Measurements from ENCODE around the gene RPS2. TPM values are rescaled to one million over a fixed set of nuclear protein-coding genes. Genes with fewer than 3 reads are reported as not detected.

The RPS2 gene
- total RNA-seq, 2 experiments from 2014 or later, result 2,564 to 2,882 TPM

GRCh38 chr16:1983544-1984346 lies 19.1 kb upstream of the RPS2 start, which contains the start of gene GFER:
Gene GFER (plus strand): TSS chr16:1984193. CDS start chr16:1984219, 26 bp downstream.
- Mint-ChIP-seq H3K36me3 (ENCODE audit: low read depth) (peaks cover 6% of the 10 kb centered on the region), H3K9me3 (no peaks in the 10 kb centered on the region), H3K4me1 (peaks cover 18% of the 10 kb centered on the region), H3K4me3 (peak within 1 kb of the TSS; percentile 80), H3K27ac (peak within 1 kb of the TSS; percentile 74), H3K27me3 (peaks cover 37% of the 10 kb centered on the region)
- peak; percentile 64 for DNase-seq
- POLR2A ChIA-PET, result interaction anchor here (0.6 kb wide), 1 partner anchor 19 kb away, joined by 4 read pairs; the partner anchor contains the start of gene RPS2
- CTCF ChIA-PET, result interaction anchor here (1.0 to 1.4 kb wide), 3 partner anchors 11 to 19 kb away, joined by 3 to 7 read pairs (median 4); partner anchors contain the start of gene RPS2

- Mint-ChIP-seq H3K4me1 (peaks cover 16% of the 10 kb centered on the region), H3K27ac (peak overlapping the region; percentile 73), H3K4me3 (peak overlapping the region; percentile 80), H3K27me3 (peaks cover 33% of the 10 kb centered on the region), H3K36me3 (ENCODE audit: low read depth) (peaks cover 6% of the 10 kb centered on the region), H3K9me3 (no peaks in the 10 kb centered on the region)
- CTCF ChIA-PET, result interaction anchor here (1.0 to 1.4 kb wide), 3 partner anchors 11 to 157 kb away, joined by 3 to 4 read pairs (median 3); partner anchors contain the start of gene TBL3
- DNase-seq, result no peak
- POLR2A ChIA-PET, result no interaction called here
Measured at GRCh38 chr16:1982991-1983543, 18.4 kb upstream of the RPS2 start.

- Mint-ChIP-seq H3K36me3 (ENCODE audit: low read depth) (peaks cover 6% of the 10 kb centered on the region), H3K4me3 (no peak overlapping the region), H3K27ac (peak overlapping the region; percentile 31), H3K27me3 (peaks cover 31% of the 10 kb centered on the region), H3K4me1 (peaks cover 16% of the 10 kb centered on the region), H3K9me3 (no peaks in the 10 kb centered on the region)
- no peak for DNase-seq
- ChIA-PET POLR2A (no interaction called here), CTCF (interaction anchor here (0.9 to 2.0 kb wide), 4 partner anchors 10 to 158 kb away, joined by 3 to 7 read pairs (median 4); partner anchors contain the start of genes MSRB1 and TBL3)
Measured at GRCh38 chr16:1982013-1982433, 17.4 kb upstream of the RPS2 start.

GRCh38 chr16:1981398-1981836 lies 16.8 kb upstream of the RPS2 start, which contains the start of gene NOXO1:
Gene NOXO1 (minus strand): TSS chr16:1981469. CDS start chr16:1981179, 290 bp downstream.
- CTCF ChIA-PET, result interaction anchor here (0.7 to 2.0 kb wide), 5 partner anchors 10 to 299 kb away, joined by 3 to 7 read pairs (median 5); partner anchors contain the start of genes MSRB1 and TBL3
- H3K36me3 Mint-ChIP-seq (ENCODE audit: low read depth), result peaks cover 2% of the 10 kb centered on the region
- no peak within 1 kb of the TSS for H3K4me3 Mint-ChIP-seq
- peak within 1 kb of the TSS; percentile 31 for H3K27ac Mint-ChIP-seq
- H3K4me1 Mint-ChIP-seq, result peaks cover 16% of the 10 kb centered on the region
- DNase-seq, result no peak
- no peaks in the 10 kb centered on the region for H3K9me3 Mint-ChIP-seq
- POLR2A ChIA-PET, result no interaction called here
- H3K27me3 Mint-ChIP-seq, result peaks cover 31% of the 10 kb centered on the region

GRCh38 chr16:1980770-1981087 lies 16.1 kb upstream of the RPS2 start:
- Mint-ChIP-seq H3K27ac (no peak overlapping the region), H3K4me3 (no peak overlapping the region), H3K4me1 (peaks cover 16% of the 10 kb centered on the region), H3K27me3 (peaks cover 31% of the 10 kb centered on the region), H3K36me3 (ENCODE audit: low read depth) (peaks cover 6% of the 10 kb centered on the region), H3K9me3 (no peaks in the 10 kb centered on the region)
- ChIA-PET CTCF (interaction anchor here (0.7 to 2.0 kb wide), 3 partner anchors 9 to 299 kb away, joined by 5 to 7 read pairs (median 5); partner anchors contain the start of gene TBL3), POLR2A (no interaction called here)
- no peak for DNase-seq

GRCh38 chr16:1980030-1980769 lies 15.6 kb upstream of the RPS2 start:
- peaks cover 15% of the 10 kb centered on the region for H3K4me1 Mint-ChIP-seq
- H3K27me3 Mint-ChIP-seq, result peaks cover 31% of the 10 kb centered on the region
- CTCF ChIA-PET, result interaction anchor here (1.2 to 2.0 kb wide), 2 partner anchors 9 to 24 kb away, joined by 5 to 7 read pairs; partner anchors contain the start of gene TBL3
- POLR2A ChIA-PET, result no interaction called here
- H3K9me3 Mint-ChIP-seq, result no peaks in the 10 kb centered on the region
- DNase-seq, result no peak
- H3K36me3 Mint-ChIP-seq (ENCODE audit: low read depth), result peaks cover 6% of the 10 kb centered on the region
- H3K27ac Mint-ChIP-seq, result no peak overlapping the region
- H3K4me3 Mint-ChIP-seq, result no peak overlapping the region

GRCh38 chr16:1979271-1980029 lies 14.8 kb upstream of the RPS2 start:
- no peak overlapping the region for H3K4me3 Mint-ChIP-seq
- peaks cover 6% of the 10 kb centered on the region for H3K36me3 Mint-ChIP-seq (ENCODE audit: low read depth)
- CTCF ChIA-PET, result no interaction called here
- no peak overlapping the region for H3K27ac Mint-ChIP-seq
- H3K9me3 Mint-ChIP-seq, result no peaks in the 10 kb centered on the region
- POLR2A ChIA-PET, result no interaction called here
- H3K27me3 Mint-ChIP-seq, result peaks cover 31% of the 10 kb centered on the region
- no peak for DNase-seq
- H3K4me1 Mint-ChIP-seq, result peaks cover 9% of the 10 kb centered on the region

GRCh38 chr16:1978476-1979120 lies 14.0 kb upstream of the RPS2 start:
- H3K27ac Mint-ChIP-seq, result no peak overlapping the region
- POLR2A ChIA-PET, result no interaction called here
- H3K36me3 Mint-ChIP-seq (ENCODE audit: low read depth), result peaks cover 6% of the 10 kb centered on the region
- CTCF ChIA-PET, result interaction anchor here (0.8 kb wide), 2 partner anchors 14 to 162 kb away, joined by 3 to 4 read pairs; partner anchors contain the start of gene RPS2
- no peaks in the 10 kb centered on the region for H3K9me3 Mint-ChIP-seq
- no peak for DNase-seq
- H3K4me1 Mint-ChIP-seq, result peaks cover 9% of the 10 kb centered on the region
- H3K27me3 Mint-ChIP-seq, result peaks cover 31% of the 10 kb centered on the region
- H3K4me3 Mint-ChIP-seq, result no peak overlapping the region

GRCh38 chr16:1977875-1978268 lies 13.2 kb upstream of the RPS2 start:
- ChIA-PET POLR2A (no interaction called here), CTCF (interaction anchor here (0.8 kb wide), 1 partner anchor 13 kb away, joined by 4 read pairs; the partner anchor contains the start of gene RPS2)
- no peak overlapping the region for H3K4me3 Mint-ChIP-seq
- H3K9me3 Mint-ChIP-seq, result no peaks in the 10 kb centered on the region
- DNase-seq, result no peak
- peaks cover 7% of the 10 kb centered on the region for H3K4me1 Mint-ChIP-seq
- peaks cover 27% of the 10 kb centered on the region for H3K27me3 Mint-ChIP-seq
- H3K36me3 Mint-ChIP-seq (ENCODE audit: low read depth), result peaks cover 6% of the 10 kb centered on the region
- no peak overlapping the region for H3K27ac Mint-ChIP-seq

- Mint-ChIP-seq H3K9me3 (no peaks in the 10 kb centered on the region), H3K27me3 (peaks cover 21% of the 10 kb centered on the region), H3K4me3 (no peak overlapping the region), H3K36me3 (ENCODE audit: low read depth) (peaks cover 6% of the 10 kb centered on the region), H3K4me1 (peaks cover 6% of the 10 kb centered on the region), H3K27ac (no peak overlapping the region)
- ChIA-PET CTCF (no interaction called here), POLR2A (no interaction called here)
- DNase-seq, result no peak
Measured at GRCh38 chr16:1976951-1977874, 12.6 kb upstream of the RPS2 start.

GRCh38 chr16:1976216-1976520 lies 11.5 kb upstream of the RPS2 start:
- ChIA-PET CTCF (no interaction called here), POLR2A (no interaction called here)
- Mint-ChIP-seq H3K4me3 (no peak overlapping the region), H3K4me1 (peaks cover 14% of the 10 kb centered on the region), H3K27me3 (peaks cover 11% of the 10 kb centered on the region), H3K36me3 (ENCODE audit: low read depth) (peaks cover 9% of the 10 kb centered on the region), H3K9me3 (no peaks in the 10 kb centered on the region), H3K27ac (no peak overlapping the region)
- no peak for DNase-seq
